GM18873 (cell line): ENCODE results near the gene MFGE8.
"Not testable (repeated sequence)": the region's sequence is repeated elsewhere in the genome, so short reads cannot be mapped to it uniquely, and the experiment has no call there.

Experiments used
- ATAC-seq: cut with Tn5 transposase; IDR thresholded peaks from one replicate; pipeline ENCODE4 v1.9.1; 2021; ENCODE audit warnings: mild to moderate bottlenecking, moderate library complexity, moderate number of reproducible peaks; ENCODE audit not compliant: unreplicated experiment, low FRiP score

Gene MFGE8

GRCh38 chr15:88913017-88913849 lies at the start of gene MFGE8:
Gene MFGE8, minus strand, starts transcription at chr15:88913379. Its CDS starts 60 bp downstream, at chr15:88913319.
- ATAC-seq: peak; percentile 48

- ATAC-seq: no peak
These were observed 46.3 kb upstream of the MFGE8 start for GRCh38 chr15:88959445-88959844.

GRCh38 chr15:88956906-88957305 lies 43.7 kb upstream of the MFGE8 start:
- no peak for ATAC-seq

- ATAC-seq: no peak
These were observed 43.1 kb upstream of the MFGE8 start for GRCh38 chr15:88956263-88956662.

GRCh38 chr15:88954431-88955277 lies 41.5 kb upstream of the MFGE8 start:
- ATAC-seq: no peak

GRCh38 chr15:88950600-88951160 lies 37.5 kb upstream of the MFGE8 start:
- no peak for ATAC-seq

- ATAC-seq: peak; percentile 55
These were observed 36.7 kb upstream of the MFGE8 start for GRCh38 chr15:88949734-88950400.

GRCh38 chr15:88940110-88940675 lies 27.0 kb upstream of the MFGE8 start:
- ATAC-seq: no peak

GRCh38 chr15:88939486-88939806 lies 26.3 kb upstream of the MFGE8 start:
- no peak for ATAC-seq

GRCh38 chr15:88938802-88939485 lies 25.8 kb upstream of the MFGE8 start:
- ATAC-seq: no peak

GRCh38 chr15:88934449-88934848 lies 21.3 kb upstream of the MFGE8 start:
- not testable (repeated sequence) for ATAC-seq

- ATAC-seq: no peak
These were observed 19.7 kb upstream of the MFGE8 start for GRCh38 chr15:88932875-88933330.

GRCh38 chr15:88932271-88932874 lies 19.2 kb upstream of the MFGE8 start:
- ATAC-seq: no peak

GRCh38 chr15:88930579-88930978 lies 17.4 kb upstream of the MFGE8 start:
- no peak for ATAC-seq

- not testable (repeated sequence) for ATAC-seq
These were observed 16.3 kb upstream of the MFGE8 start for GRCh38 chr15:88929358-88930098.

- ATAC-seq: not testable (repeated sequence)
These were observed 15.0 kb upstream of the MFGE8 start for GRCh38 chr15:88928192-88928591.

- not testable (repeated sequence) for ATAC-seq
These were observed 12.5 kb upstream of the MFGE8 start for GRCh38 chr15:88925648-88926047.

GRCh38 chr15:88920892-88921435 lies 7.8 kb upstream of the MFGE8 start:
- ATAC-seq: not testable (repeated sequence)
